Measurements from ENCODE around the gene ST6GALNAC4. TPM values are rescaled to one million over a fixed set of nuclear protein-coding genes. Genes with fewer than 3 reads are reported as not detected.
"Not testable (repeated sequence)": the region's sequence is repeated elsewhere in the genome, so short reads cannot be mapped to it uniquely, and the experiment has no call there.

ST6GALNAC4 gene
- total RNA-seq, 1 donor from 2014 or later, result 21.4 TPM

DNA sequence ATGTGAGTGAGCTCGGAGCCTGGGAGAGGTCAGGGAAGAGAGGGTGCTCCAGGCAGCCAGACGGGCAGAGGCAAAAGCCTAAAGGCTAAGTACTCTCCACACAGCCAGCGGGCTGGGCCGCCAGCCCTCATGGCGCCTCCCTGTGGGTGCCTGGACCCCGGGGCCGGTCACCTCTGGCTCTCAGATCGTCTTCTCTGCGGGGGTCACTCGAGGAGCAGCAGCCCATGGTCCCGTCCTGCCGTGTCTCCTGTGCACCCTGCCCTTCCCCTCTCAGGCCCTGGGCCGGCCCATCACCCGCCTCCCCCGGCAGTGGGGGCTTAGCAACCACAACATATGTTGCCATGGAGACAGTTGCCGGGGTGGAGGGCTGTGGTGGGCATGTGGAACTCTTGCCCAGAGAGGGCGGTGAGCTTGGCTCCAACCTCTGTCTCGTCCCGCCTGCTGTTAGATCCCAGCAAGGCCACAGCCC, 43.6 kb downstream of the ST6GALNAC4 start:
- Mint-ChIP-seq H3K27me3 (ENCODE audit: unreplicated experiment) (no peaks in the 10 kb centered on the region), H3K9me3 (ENCODE audit: unreplicated experiment) (no peaks in the 10 kb centered on the region), H3K27ac (ENCODE audit: unreplicated experiment) (no peak overlapping the region), H3K4me1 (ENCODE audit: unreplicated experiment) (peaks cover 29% of the 10 kb centered on the region), H3K36me3 (ENCODE audit: unreplicated experiment) (peaks cover 11% of the 10 kb centered on the region), H3K4me3 (ENCODE audit: unreplicated experiment) (no peak overlapping the region)
- TF ChIP-seq, protein P1, sequence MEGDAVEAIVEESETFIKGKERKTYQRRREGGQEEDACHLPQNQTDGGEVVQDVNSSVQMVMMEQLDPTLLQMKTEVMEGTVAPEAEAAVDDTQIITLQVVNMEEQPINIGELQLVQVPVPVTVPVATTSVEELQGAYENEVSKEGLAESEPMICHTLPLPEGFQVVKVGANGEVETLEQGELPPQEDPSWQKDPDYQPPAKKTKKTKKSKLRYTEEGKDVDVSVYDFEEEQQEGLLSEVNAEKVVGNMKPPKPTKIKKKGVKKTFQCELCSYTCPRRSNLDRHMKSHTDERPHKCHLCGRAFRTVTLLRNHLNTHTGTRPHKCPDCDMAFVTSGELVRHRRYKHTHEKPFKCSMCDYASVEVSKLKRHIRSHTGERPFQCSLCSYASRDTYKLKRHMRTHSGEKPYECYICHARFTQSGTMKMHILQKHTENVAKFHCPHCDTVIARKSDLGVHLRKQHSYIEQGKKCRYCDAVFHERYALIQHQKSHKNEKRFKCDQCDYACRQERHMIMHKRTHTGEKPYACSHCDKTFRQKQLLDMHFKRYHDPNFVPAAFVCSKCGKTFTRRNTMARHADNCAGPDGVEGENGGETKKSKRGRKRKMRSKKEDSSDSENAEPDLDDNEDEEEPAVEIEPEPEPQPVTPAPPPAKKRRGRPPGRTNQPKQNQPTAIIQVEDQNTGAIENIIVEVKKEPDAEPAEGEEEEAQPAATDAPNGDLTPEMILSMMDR (IDR thresholded peaks at IDR 0.05), result no peak
- no peak for DNase-seq (ENCODE audit: extremely low spot score, unreplicated experiment)

DNA sequence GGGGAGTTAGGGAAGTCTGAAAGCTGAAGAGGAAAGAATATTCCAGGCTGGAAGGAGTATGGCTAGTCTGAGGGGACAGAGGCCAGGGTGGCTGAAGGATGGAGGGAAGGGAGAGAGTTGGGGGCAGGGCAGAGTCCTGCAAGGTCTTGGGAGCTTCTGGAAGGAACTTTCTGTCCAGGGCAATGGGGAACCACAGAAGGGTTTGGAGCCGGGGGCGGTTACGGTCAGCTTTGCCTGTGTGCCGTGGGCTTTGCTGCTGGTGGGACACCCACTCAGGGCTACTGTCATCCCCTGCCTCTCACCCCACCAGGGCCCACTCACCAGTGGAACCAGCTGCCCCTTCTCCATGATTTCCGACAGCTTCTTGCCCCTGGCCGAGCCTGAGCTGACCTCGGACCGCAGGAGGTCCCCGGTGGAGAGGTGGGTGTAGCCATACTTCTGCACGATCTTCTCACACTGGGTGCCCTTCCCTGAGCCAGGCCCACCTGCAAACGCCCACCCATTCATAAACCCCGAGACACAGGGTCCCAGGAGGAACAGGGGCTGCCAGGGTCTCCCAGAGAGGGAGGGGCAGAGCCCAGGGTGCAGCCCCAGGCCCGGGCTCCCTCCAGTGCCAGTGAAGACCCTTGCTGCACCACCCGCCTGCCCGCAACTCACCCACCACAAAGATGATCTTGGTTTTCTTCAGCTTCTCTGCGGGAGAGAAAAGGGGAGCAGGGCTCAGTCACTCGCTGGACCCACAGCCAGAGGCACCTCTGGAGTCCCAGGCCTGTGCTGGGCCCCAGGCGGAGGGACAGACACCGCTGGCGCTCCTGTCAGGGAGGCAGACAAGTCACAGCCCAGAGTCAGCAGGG, 44.2 kb downstream of the ST6GALNAC4 start:
- no peak for DNase-seq (ENCODE audit: extremely low spot score, unreplicated experiment)
- H3K27me3 Mint-ChIP-seq (ENCODE audit: unreplicated experiment), result no peaks in the 10 kb centered on the region
- TF ChIP-seq, protein P1 (IDR thresholded peaks at IDR 0.05), result no peak

DNA sequence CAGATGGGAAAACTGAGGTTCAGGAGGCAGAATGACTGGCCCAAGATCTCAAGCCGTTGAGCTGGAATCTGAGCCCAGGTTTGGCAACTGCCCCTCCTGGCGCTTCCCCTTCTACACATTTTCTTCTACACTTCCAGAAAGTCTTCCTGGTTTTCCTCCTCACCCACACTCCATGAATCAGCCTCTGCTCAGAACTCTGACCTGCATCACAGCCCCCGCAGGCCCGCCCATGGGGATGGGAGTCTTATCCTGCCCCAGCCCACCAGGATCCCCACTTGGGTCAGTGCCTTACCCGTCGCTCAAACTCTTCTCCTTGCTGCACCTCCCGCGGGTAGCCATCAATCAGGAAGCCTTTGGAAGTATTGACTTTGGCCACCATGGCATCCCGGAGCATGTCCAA, 45.3 kb downstream of the ST6GALNAC4 start:
- no peak for DNase-seq (ENCODE audit: extremely low spot score, unreplicated experiment)
- Mint-ChIP-seq H3K9me3 (ENCODE audit: unreplicated experiment) (no peaks in the 10 kb centered on the region), H3K27ac (ENCODE audit: unreplicated experiment) (no peak overlapping the region), H3K4me1 (ENCODE audit: unreplicated experiment) (peaks cover 18% of the 10 kb centered on the region), H3K36me3 (ENCODE audit: unreplicated experiment) (peaks cover 21% of the 10 kb centered on the region), H3K4me3 (ENCODE audit: unreplicated experiment) (no peak overlapping the region), H3K27me3 (ENCODE audit: unreplicated experiment) (no peaks in the 10 kb centered on the region)
- TF ChIP-seq, protein P1 (IDR thresholded peaks at IDR 0.05), result no peak

More for the DNA sequence above, 44.2 kb downstream of the ST6GALNAC4 start:
- Mint-ChIP-seq H3K4me3 (ENCODE audit: unreplicated experiment) (no peak overlapping the region), H3K4me1 (ENCODE audit: unreplicated experiment) (peaks cover 26% of the 10 kb centered on the region), H3K9me3 (ENCODE audit: unreplicated experiment) (no peaks in the 10 kb centered on the region), H3K27ac (ENCODE audit: unreplicated experiment) (no peak overlapping the region), H3K36me3 (ENCODE audit: unreplicated experiment) (peaks cover 15% of the 10 kb centered on the region)

DNA sequence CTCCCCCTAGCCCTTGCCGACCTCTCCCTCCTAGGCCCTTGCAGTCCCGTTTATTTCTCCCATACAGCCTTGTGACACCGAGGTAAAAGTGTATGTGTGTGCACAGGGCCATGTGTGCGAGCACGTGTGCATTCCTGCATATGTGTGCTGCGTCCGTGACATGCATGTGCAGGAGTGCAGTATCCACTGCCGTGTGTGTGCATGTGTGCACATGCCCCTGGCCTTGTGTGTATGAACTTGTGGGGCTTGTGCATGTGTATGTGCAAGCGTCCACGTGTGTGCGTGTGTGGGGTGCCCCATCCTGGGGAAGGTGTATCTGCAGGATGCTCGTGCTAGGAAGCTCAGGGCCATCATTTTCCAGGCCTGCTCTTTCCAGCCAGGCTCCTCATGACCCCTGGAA, 46.0 kb downstream of the ST6GALNAC4 start:
- Mint-ChIP-seq H3K4me1 (ENCODE audit: unreplicated experiment) (peaks cover 15% of the 10 kb centered on the region), H3K9me3 (ENCODE audit: unreplicated experiment) (no peaks in the 10 kb centered on the region), H3K27ac (ENCODE audit: unreplicated experiment) (no peak overlapping the region), H3K4me3 (ENCODE audit: unreplicated experiment) (no peak overlapping the region), H3K27me3 (ENCODE audit: unreplicated experiment) (no peaks in the 10 kb centered on the region), H3K36me3 (ENCODE audit: unreplicated experiment) (peaks cover 21% of the 10 kb centered on the region)
- DNase-seq (ENCODE audit: extremely low spot score, unreplicated experiment), result no peak
- TF ChIP-seq, protein P1 (IDR thresholded peaks at IDR 0.05), result no peak

DNA sequence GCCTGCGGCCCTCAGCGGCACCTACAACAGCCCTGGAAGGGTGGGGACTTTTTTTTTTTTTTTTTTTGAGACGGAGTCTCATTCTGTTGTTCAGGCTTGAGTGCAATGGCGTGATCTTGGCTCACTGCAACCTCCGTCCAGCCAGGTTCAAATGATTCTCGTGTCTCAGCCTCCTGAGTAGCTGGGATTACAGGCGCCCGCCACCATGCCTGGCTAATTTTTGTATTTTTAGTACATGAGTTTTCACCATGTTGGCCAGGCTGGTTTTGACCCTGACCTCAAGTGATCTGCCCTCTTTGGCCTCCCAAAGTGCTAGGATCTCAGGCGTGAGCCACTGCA, 46.7 kb downstream of the ST6GALNAC4 start:
- H3K27ac Mint-ChIP-seq (ENCODE audit: unreplicated experiment); H3K4me3 Mint-ChIP-seq (ENCODE audit: unreplicated experiment); DNase-seq (ENCODE audit: extremely low spot score, unreplicated experiment); H3K9me3 Mint-ChIP-seq (ENCODE audit: unreplicated experiment); H3K4me1 Mint-ChIP-seq (ENCODE audit: unreplicated experiment); H3K27me3 Mint-ChIP-seq (ENCODE audit: unreplicated experiment): not testable (repeated sequence)
- H3K36me3 Mint-ChIP-seq (ENCODE audit: unreplicated experiment), result peaks cover 21% of the 10 kb centered on the region
- TF ChIP-seq, protein P1 (IDR thresholded peaks at IDR 0.05), result peak; percentile 21
